Activated T-cell treated with anti-CD3 and anti-CD28 coated beads, Interleukin-2, amount 50 U/mL, for 72 hours (primary cell): ENCODE results near the gene BMPR1B. TPM values are rescaled to one million over a fixed set of nuclear protein-coding genes. Genes with fewer than 3 reads are reported as not detected.
"Not testable (repeated sequence)": the region's sequence is repeated elsewhere in the genome, so short reads cannot be mapped to it uniquely, and the experiment has no call there.

ENCODE experiments used
- ATAC-seq, 2 donors: fragments of 150-1000 bp; cut with Tn5 transposase; replicated peaks in 1 of 2; 2 replicates each; pipeline ENCODE4 v1.10.0; 2021; ENCODE audit warnings: moderate library complexity in 2 of 2, mild to moderate bottlenecking in 1 of 2
- DNase-seq, 2 donors: peaks; one replicate each; pipeline ENCODE4 v3.0.0; 2021 to 2022; ENCODE audit warnings: mixed read lengths in 1 of 2
- H3K27ac Mint-ChIP-seq: one replicate; pipeline ENCODE4 v1.8.0; 2022; ENCODE audit warnings: mild to moderate bottlenecking, moderate library complexity, mixed read lengths
- H3K27me3 Mint-ChIP-seq: one replicate; pipeline ENCODE4 v1.8.0; 2022; ENCODE audit warnings: low read depth, mixed read lengths
- H3K36me3 Mint-ChIP-seq, 2 donors: one replicate each; pipeline ENCODE4 v1.8.0; 2022; ENCODE audit warnings: mixed read lengths in 2 of 2, mild to moderate bottlenecking in 1 of 2; ENCODE audit not compliant: insufficient read depth in 2 of 2
- H3K4me1 Mint-ChIP-seq: one replicate; pipeline ENCODE4 v1.8.0; 2022; ENCODE audit warnings: low read depth, mixed read lengths
- H3K4me3 Mint-ChIP-seq, 2 donors: one replicate each; pipeline ENCODE4 v1.8.0; 2022; ENCODE audit warnings: mild to moderate bottlenecking in 2 of 2, mixed read lengths in 2 of 2, moderate library complexity in 2 of 2
- H3K9me3 Mint-ChIP-seq, 2 donors: one replicate each; pipeline ENCODE4 v1.8.0; 2022; ENCODE audit warnings: mixed read lengths in 2 of 2
- total RNA-seq, 2 donors: library from RNA; stranded (reverse); gene quantifications; one replicate each; pipeline ENCODE4 v1.2.3, GENCODE V29; 2022

BMPR1B gene
- total RNA-seq, 2 donors from 2014 or later = not detected

GRCh38 chr4:94827481-94828110 is 69.8 kb downstream of the BMPR1B start:
- no peaks in the 10 kb centered on the region for H3K36me3 Mint-ChIP-seq
- H3K27me3 Mint-ChIP-seq = no peaks in the 10 kb centered on the region
- H3K27ac Mint-ChIP-seq = no peak overlapping the region
- no peaks in the 10 kb centered on the region for H3K9me3 Mint-ChIP-seq
- peak; percentile 52 to 57 for ATAC-seq
- no peak for DNase-seq
- no peak overlapping the region for H3K4me3 Mint-ChIP-seq
- H3K4me1 Mint-ChIP-seq = no peaks in the 10 kb centered on the region

- Mint-ChIP-seq H3K4me1 (no peaks in the 10 kb centered on the region), H3K27ac (no peak overlapping the region), H3K9me3 (no peaks in the 10 kb centered on the region), H3K4me3 (no peak overlapping the region), H3K36me3 (no peaks in the 10 kb centered on the region), H3K27me3 (no peaks in the 10 kb centered on the region)
- ATAC-seq (no peak), DNase-seq (no peak)
These were observed 71.1 kb downstream of the BMPR1B start for GRCh38 chr4:94828882-94829281.

DNA sequence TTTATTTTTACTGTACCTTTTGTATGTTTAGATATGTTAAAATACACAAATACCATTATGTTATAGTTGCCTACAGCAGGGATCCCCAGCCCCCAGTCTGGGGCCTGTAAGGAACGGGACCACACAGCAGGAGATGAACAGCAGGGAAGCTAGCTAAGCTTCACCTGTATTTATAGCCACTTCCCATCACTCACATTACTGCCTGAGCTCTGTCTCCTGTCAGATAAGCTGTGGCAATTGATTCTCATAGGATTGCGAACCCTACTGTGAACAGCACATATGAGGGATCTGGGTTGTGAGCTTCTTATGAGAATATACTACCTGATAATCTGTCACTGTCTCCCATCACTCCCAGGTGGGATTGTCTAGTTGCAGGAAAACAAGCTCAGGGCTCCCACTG is 73.9 kb downstream of the BMPR1B start:
- Mint-ChIP-seq H3K36me3 (no peaks in the 10 kb centered on the region), H3K27ac (no peak overlapping the region), H3K9me3 (no peaks in the 10 kb centered on the region), H3K4me1 (no peaks in the 10 kb centered on the region), H3K27me3 (no peaks in the 10 kb centered on the region), H3K4me3 (no peak overlapping the region)
- ATAC-seq (no peak), DNase-seq (no peak)

GRCh38 chr4:94832329-94832728 is 74.6 kb downstream of the BMPR1B start:
- not testable (repeated sequence) for H3K36me3 Mint-ChIP-seq, ATAC-seq

DNA sequence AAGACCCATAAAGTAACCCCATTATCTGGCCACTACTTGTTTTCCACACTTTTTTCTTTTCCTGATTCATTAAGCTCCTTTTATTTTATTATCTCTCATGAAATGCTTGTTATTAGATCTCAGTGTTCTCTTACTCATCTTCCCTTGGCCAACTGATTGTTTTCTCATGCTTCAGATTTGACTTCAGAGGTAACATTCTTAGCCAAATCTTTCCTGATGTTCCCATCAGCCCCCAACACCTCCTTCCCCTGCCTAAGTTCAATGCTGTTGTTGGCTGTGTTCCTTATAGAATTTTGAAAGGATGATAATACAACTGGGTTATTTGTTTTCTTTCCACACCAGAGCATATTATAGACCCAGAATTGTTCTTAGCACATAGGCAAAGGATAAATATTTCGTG is 75.6 kb downstream of the BMPR1B start:
- H3K27ac Mint-ChIP-seq = no peak overlapping the region
- no peaks in the 10 kb centered on the region for H3K9me3 Mint-ChIP-seq
- ATAC-seq = no peak
- DNase-seq = no peak
- no peak overlapping the region for H3K4me3 Mint-ChIP-seq
- H3K4me1 Mint-ChIP-seq = no peaks in the 10 kb centered on the region
- H3K27me3 Mint-ChIP-seq = no peaks in the 10 kb centered on the region
- no peaks in the 10 kb centered on the region for H3K36me3 Mint-ChIP-seq

More at GRCh38 chr4:94832329-94832728, 74.6 kb downstream of the BMPR1B start:
- not testable (repeated sequence) for H3K4me1 Mint-ChIP-seq, DNase-seq, H3K27ac Mint-ChIP-seq, H3K4me3 Mint-ChIP-seq, H3K9me3 Mint-ChIP-seq, H3K27me3 Mint-ChIP-seq

- H3K36me3 Mint-ChIP-seq = no peaks in the 10 kb centered on the region
- no peaks in the 10 kb centered on the region for H3K27me3 Mint-ChIP-seq
- H3K4me3 Mint-ChIP-seq = no peak overlapping the region
- no peaks in the 10 kb centered on the region for H3K4me1 Mint-ChIP-seq
- DNase-seq = no peak
- no peak overlapping the region for H3K27ac Mint-ChIP-seq
- H3K9me3 Mint-ChIP-seq = no peaks in the 10 kb centered on the region
- no peak for ATAC-seq
These were observed 76.7 kb downstream of the BMPR1B start for GRCh38 chr4:94834501-94834900.

GRCh38 chr4:94841166-94841863 is 83.6 kb downstream of the BMPR1B start:
- H3K9me3 Mint-ChIP-seq, H3K27ac Mint-ChIP-seq, H3K27me3 Mint-ChIP-seq, H3K4me1 Mint-ChIP-seq, H3K36me3 Mint-ChIP-seq, DNase-seq, H3K4me3 Mint-ChIP-seq, ATAC-seq: not testable (repeated sequence)

DNA sequence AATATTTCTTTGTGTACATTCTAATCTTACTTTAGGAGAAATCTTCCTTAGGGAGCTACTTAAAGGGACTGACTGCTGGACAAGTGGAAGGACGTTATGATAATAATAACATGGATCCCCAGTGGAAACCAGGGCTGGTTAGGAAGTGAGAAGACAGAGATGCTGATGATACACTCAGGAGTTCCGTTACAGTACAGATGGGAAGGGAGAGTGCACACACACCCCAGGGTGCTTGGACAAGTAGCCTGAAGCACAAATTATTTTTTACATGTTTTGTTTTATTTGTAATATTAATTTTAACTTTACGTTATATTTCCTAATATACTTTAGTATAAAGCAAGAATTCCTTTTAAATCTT is 84.1 kb downstream of the BMPR1B start:
- no peak overlapping the region for H3K4me3 Mint-ChIP-seq
- no peak for DNase-seq
- no peaks in the 10 kb centered on the region for H3K36me3 Mint-ChIP-seq
- H3K27ac Mint-ChIP-seq = no peak overlapping the region
- no peaks in the 10 kb centered on the region for H3K27me3 Mint-ChIP-seq
- H3K4me1 Mint-ChIP-seq = no peaks in the 10 kb centered on the region
- H3K9me3 Mint-ChIP-seq = no peaks in the 10 kb centered on the region
- no peak for ATAC-seq

DNA sequence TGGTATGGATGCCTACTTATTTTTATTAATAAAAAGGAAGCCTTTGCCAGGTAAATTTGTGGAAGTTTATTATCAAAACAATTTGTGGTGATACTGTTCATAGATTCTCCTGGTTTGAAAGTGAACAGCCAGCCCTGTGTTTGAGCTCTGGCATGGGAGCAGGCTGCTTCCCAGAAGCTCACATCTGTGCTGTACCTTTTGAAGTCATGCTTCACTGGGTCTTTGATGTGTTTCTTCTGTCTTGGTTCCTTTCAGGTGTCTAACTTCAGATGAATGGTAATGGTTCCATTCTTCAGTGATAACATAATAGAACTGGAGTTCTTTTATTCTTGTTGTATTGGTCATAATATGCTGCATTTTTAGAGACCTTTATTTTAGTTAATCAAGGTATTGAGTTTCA is 85.5 kb downstream of the BMPR1B start:
- H3K27ac Mint-ChIP-seq = no peak overlapping the region
- no peaks in the 10 kb centered on the region for H3K9me3 Mint-ChIP-seq
- H3K36me3 Mint-ChIP-seq = no peaks in the 10 kb centered on the region
- H3K27me3 Mint-ChIP-seq = no peaks in the 10 kb centered on the region
- no peaks in the 10 kb centered on the region for H3K4me1 Mint-ChIP-seq
- no peak overlapping the region for H3K4me3 Mint-ChIP-seq
- no peak for ATAC-seq
- DNase-seq = no peak

DNA sequence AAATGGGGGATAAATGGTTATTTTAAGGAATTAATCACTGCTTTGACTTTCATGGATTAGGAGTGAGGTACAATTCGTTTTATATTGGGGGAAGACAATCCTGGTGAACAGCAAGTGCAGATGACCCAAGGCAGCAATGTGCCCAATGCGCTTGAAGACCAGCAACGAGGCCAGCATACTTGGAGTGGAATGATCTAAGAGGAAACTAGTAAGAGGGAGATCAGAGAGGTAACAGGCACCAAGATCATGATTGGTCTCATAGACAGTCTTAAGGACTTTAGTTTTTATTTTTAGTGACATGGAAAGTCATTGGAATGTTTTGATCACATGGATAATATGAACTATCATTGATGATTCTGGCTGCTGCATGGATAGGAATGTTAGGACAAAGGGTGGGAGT is 90.6 kb downstream of the BMPR1B start:
- Mint-ChIP-seq H3K4me3 (no peak overlapping the region), H3K4me1 (no peaks in the 10 kb centered on the region), H3K27ac (no peak overlapping the region), H3K9me3 (no peaks in the 10 kb centered on the region), H3K36me3 (no peaks in the 10 kb centered on the region), H3K27me3 (no peaks in the 10 kb centered on the region)
- ATAC-seq (no peak), DNase-seq (no peak)

GRCh38 chr4:94849901-94850300 is 92.1 kb downstream of the BMPR1B start:
- H3K9me3 Mint-ChIP-seq = no peaks in the 10 kb centered on the region
- H3K27ac Mint-ChIP-seq = no peak overlapping the region
- no peaks in the 10 kb centered on the region for H3K27me3 Mint-ChIP-seq
- H3K4me1 Mint-ChIP-seq = no peaks in the 10 kb centered on the region
- H3K36me3 Mint-ChIP-seq = no peaks in the 10 kb centered on the region
- H3K4me3 Mint-ChIP-seq = no peak overlapping the region
- ATAC-seq = no peak
- DNase-seq = no peak

DNA sequence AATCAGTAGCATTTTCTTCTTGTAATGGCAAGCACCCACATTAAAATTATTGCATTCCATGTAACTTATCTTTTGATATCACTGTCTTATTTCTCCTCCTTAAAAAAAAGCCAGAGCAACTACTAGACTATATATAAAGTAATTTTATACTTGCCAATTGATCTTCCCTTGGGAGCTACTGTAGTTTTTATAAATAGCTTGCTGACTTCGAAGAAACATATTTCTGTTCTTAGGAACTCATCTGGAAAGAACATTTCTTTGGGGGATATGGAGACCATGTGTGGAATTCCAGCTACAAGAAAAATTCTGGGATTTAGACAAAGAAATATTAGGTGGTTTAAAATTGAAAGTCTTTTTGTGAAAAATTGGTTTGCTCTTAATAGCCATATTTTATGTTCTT is 94.9 kb downstream of the BMPR1B start:
- no peak for DNase-seq
- Mint-ChIP-seq H3K27ac (no peak overlapping the region), H3K4me3 (no peak overlapping the region), H3K4me1 (no peaks in the 10 kb centered on the region), H3K9me3 (no peaks in the 10 kb centered on the region), H3K27me3 (no peaks in the 10 kb centered on the region), H3K36me3 (no peaks in the 10 kb centered on the region)
- no peak for ATAC-seq

DNA sequence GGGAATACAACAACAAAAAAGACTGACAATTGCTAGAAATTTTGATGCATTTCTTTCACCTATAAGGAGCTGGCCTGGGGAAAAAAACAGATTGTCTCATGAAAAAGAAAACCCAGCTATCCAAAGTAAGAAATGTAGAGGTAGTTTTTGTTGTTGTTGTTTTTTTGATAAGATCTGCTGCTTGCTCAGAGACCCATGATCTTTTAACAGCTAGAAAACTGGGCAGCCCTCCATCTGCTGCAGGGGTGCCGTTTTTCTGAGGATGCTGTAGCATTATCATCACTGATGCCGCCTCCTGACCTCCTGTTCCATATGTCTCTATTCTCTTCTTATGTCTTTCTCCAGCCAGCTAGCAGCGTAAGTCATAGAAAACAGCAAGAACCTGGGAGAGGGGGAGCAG is 98.3 kb downstream of the BMPR1B start:
- DNase-seq (no peak), ATAC-seq (no peak)
- Mint-ChIP-seq H3K27me3 (no peaks in the 10 kb centered on the region), H3K4me1 (no peaks in the 10 kb centered on the region), H3K4me3 (no peak overlapping the region), H3K9me3 (no peaks in the 10 kb centered on the region), H3K36me3 (no peaks in the 10 kb centered on the region), H3K27ac (no peak overlapping the region)

DNA sequence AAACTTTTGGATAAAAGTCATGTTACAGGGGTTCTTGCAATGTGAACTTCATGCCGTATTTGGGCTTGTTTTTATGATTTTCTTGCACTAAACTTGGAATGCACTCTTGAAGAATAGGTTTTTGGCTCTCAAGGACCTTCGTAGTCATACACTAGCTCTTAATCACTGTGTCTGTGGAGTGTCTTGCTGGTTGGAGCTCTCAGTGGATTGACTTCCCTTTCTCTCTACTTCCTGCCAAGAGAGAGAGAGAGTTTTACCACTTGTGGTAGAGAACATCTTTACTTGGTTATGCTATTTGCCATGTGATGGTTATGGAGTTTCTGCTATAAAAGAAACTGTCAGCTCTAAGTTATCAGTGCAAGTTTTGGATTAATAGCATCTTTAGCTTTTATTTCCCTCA is 112.4 kb downstream of the BMPR1B start:
- H3K36me3 Mint-ChIP-seq = no peaks in the 10 kb centered on the region
- H3K9me3 Mint-ChIP-seq = no peaks in the 10 kb centered on the region
- no peak overlapping the region for H3K4me3 Mint-ChIP-seq
- no peak for ATAC-seq
- no peak for DNase-seq
- H3K4me1 Mint-ChIP-seq = no peaks in the 10 kb centered on the region
- no peaks in the 10 kb centered on the region for H3K27me3 Mint-ChIP-seq
- H3K27ac Mint-ChIP-seq = no peak overlapping the region
